PC-3 (cell line): ENCODE data around the gene NPBWR2. TPM values are rescaled to one million over a fixed set of nuclear protein-coding genes. Genes with fewer than 3 reads are reported as not detected.

Source experiments
- ATAC-seq: fragments of 200-7000 bp; cut with Tn5 transposase; 2 replicates; pipeline ENCODE4 v1.9.1; 2020; ENCODE audit warnings: mild to moderate bottlenecking, moderate library complexity
- BruUV-seq: library from RNA; stranded (reverse); fragments of 400-500 nt; replicated peaks from 2 replicates; lab custom pipeline; 2021; lab: Mats Ljungman, UMichigan
- CTCF ChIA-PET: fragments of 300-600 bp; sonication (Branson Sonifier 250); formaldehyde crosslinking; loops from one replicate; lab custom pipeline; 2022; ENCODE audit warnings: antibody characterized with exemption; lab: Charles Lee
- POLR2A ChIA-PET: fragments of 300-600 bp; sonication (Branson Sonifier 250); formaldehyde crosslinking; loops from one replicate; lab custom pipeline; 2022; ENCODE audit warnings: antibody characterized with exemption; ENCODE audit not compliant: unreplicated experiment; lab: Charles Lee
- DNase-seq: peaks from one replicate; pipeline ENCODE4 v3.0.0-alpha.2; 2015
- H2AFZ ChIP-seq: fragments of 300-600 bp; sonication (generic); 2 replicates; pipeline ENCODE4 v1.6.0; 2016; ENCODE audit warnings: antibody characterized with exemption, low read length
- H3F3A ChIP-seq: fragments of 300-600 bp; sonication (generic); one replicate; pipeline ENCODE4 v1.6.0; 2017; ENCODE audit warnings: antibody characterized with exemption, low read length, control low read depth, mild to moderate bottlenecking; ENCODE audit not compliant: unreplicated experiment
- H3K27ac ChIP-seq: fragments of 300-600 bp; sonication (generic); 2 replicates; pipeline ENCODE4 v1.5.1; 2016; ENCODE audit warnings: mild to moderate bottlenecking, low read length
- H3K27me3 ChIP-seq: fragments of 300-600 bp; sonication (generic); 2 replicates; pipeline ENCODE4 v1.6.1; 2016; ENCODE audit warnings: low read length, mixed read lengths
- H3K36me3 ChIP-seq: fragments of 300-600 bp; sonication (generic); 2 replicates; pipeline ENCODE4 v1.6.1; 2016; ENCODE audit warnings: low read depth, mixed run types, low read length, mixed read lengths
- H3K4me1 ChIP-seq: fragments of 300-600 bp; sonication (generic); 2 replicates; pipeline ENCODE4 v1.5.1; 2016; ENCODE audit warnings: low read length; ENCODE audit not compliant: insufficient read depth
- H3K4me2 ChIP-seq: fragments of 300-600 bp; sonication (generic); 2 replicates; pipeline ENCODE4 v1.6.0; 2016; ENCODE audit warnings: low read length
- H3K4me3 ChIP-seq: fragments of 300-600 bp; sonication (generic); 2 replicates; pipeline ENCODE4 v1.5.1; 2016; ENCODE audit warnings: mild to moderate bottlenecking, low read length, mixed read lengths
- H3K79me2 ChIP-seq: fragments of 300-600 bp; sonication (generic); 2 replicates; pipeline ENCODE4 v1.6.1; 2017; ENCODE audit warnings: low read length, mixed read lengths
- H3K9ac ChIP-seq: fragments of 300-600 bp; sonication (generic); 2 replicates; pipeline ENCODE4 v1.6.0; 2016; ENCODE audit warnings: mild to moderate bottlenecking, low read length
- H3K9me2 ChIP-seq: fragments of 300-600 bp; sonication (generic); replicated peaks from 2 replicates; pipeline ENCODE4 v1.6.1; 2016; ENCODE audit warnings: mixed run types, low read length, mixed read lengths
- H3K9me3 ChIP-seq: fragments of 300-600 bp; sonication (generic); 2 replicates; pipeline ENCODE4 v1.6.1; 2016; ENCODE audit warnings: low read length, mixed read lengths
- H4K20me1 ChIP-seq: fragments of 300-600 bp; sonication (generic); 2 replicates; pipeline ENCODE4 v1.6.1; 2016; ENCODE audit warnings: low read length, mixed read lengths
- EZH2 ChIP-seq: fragments of 300-600 bp; sonication (generic); IDR thresholded peaks from one replicate; pipeline ENCODE4 v1.6.1; 2017; ENCODE audit warnings: antibody characterized with exemption, mild to moderate bottlenecking, low read length; ENCODE audit not compliant: unreplicated experiment
- EZH2phosphoT487 ChIP-seq: fragments of 300-600 bp; sonication (generic); IDR thresholded peaks from 2 replicates; pipeline ENCODE4 v1.6.1; 2018; ENCODE audit warnings: mild to moderate bottlenecking, antibody characterized with exemption, low read length, borderline replicate concordance
- intact Hi-C: fragments of 100-400 bp; cut with micrococcal nuclease; formaldehyde crosslinking; loops from 2 replicates; pipeline ENCODE4 v1.9.0; 2023
- total RNA-seq: library from RNA; depleted of rRNA; stranded (reverse); fragments of >200 nt; gene quantifications from 2 replicates; pipeline ENCODE4 v1.2.3, GENCODE V29; 2014
- TF ChIP-seq, protein P1 (sequence below): fragments of 300-600 bp; sonication (generic); conservative IDR thresholded peaks from 2 replicates; pipeline ENCODE4 v1.5.1; 2017; ENCODE audit warnings: antibody characterized with exemption, low read depth, mild to moderate bottlenecking, low read length

Gene NPBWR2
- total RNA-seq, 1 experiment from 2014 or later: not detected

DNA sequence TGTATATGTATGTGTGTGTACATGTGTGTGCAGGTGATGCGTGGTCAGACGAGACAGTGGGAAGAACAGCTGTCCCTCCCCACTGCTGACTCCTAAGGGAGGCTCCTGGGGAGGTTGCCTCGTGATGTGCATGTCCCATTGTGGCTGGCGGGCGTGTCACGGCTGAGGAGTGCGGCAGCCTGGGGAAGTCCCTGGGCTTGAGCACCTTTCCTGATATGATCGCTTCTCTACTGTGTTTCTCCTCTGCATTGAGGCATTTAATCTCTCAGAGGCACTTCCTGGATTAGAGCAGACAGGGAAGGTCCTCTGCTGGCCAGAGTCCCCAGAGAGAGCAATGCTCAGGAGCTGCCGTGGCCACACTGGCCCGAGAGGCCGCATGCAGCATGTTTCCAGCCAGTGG lies 11.4 kb downstream of the NPBWR2 start:
- Histone ChIP-seq H3K9me3 (no peaks in the 10 kb centered on the region), H3K4me1 (no peaks in the 10 kb centered on the region), H3F3A (no peaks in the 10 kb centered on the region), H3K27me3 (no peaks in the 10 kb centered on the region), H3K27ac (no peak overlapping the region), H2AFZ (no peak overlapping the region), H4K20me1 (no peaks in the 10 kb centered on the region), H3K9ac (no peak overlapping the region), H3K79me2 (no peaks in the 10 kb centered on the region), H3K4me2 (no peak overlapping the region), H3K4me3 (no peak overlapping the region), H3K36me3 (no peaks in the 10 kb centered on the region), H3K9me2 (no peaks in the 10 kb centered on the region)
- ChIA-PET POLR2A (no interaction called here), CTCF (no interaction called here)
- TF ChIP-seq, protein P1, sequence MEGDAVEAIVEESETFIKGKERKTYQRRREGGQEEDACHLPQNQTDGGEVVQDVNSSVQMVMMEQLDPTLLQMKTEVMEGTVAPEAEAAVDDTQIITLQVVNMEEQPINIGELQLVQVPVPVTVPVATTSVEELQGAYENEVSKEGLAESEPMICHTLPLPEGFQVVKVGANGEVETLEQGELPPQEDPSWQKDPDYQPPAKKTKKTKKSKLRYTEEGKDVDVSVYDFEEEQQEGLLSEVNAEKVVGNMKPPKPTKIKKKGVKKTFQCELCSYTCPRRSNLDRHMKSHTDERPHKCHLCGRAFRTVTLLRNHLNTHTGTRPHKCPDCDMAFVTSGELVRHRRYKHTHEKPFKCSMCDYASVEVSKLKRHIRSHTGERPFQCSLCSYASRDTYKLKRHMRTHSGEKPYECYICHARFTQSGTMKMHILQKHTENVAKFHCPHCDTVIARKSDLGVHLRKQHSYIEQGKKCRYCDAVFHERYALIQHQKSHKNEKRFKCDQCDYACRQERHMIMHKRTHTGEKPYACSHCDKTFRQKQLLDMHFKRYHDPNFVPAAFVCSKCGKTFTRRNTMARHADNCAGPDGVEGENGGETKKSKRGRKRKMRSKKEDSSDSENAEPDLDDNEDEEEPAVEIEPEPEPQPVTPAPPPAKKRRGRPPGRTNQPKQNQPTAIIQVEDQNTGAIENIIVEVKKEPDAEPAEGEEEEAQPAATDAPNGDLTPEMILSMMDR: no peak
- TF ChIP-seq EZH2 (no peak), EZH2phosphoT487 (no peak)
- no peak for ATAC-seq
- intact Hi-C loops: no loop called here
- DNase-seq: no peak
- no TSS peak for BruUV-seq

DNA sequence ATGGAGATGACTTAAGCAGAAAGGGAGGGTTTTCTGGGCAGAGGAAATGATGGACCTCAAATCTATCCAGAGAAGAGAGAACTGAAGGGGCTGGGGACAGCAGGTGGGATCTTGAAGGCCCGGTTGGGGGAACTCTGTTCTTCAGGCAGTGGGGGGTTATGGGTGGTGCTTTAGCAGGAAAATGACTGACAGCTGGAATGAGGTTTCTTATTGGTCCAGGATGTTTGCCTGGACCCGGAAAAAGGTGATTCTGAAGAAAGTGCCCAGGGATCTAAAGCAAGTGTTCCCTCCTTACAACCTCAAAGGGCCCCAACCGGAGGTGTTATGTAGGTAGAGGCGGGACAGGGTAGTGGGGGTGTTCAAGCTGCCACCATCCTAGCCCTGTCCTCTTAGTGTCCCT lies 11.9 kb downstream of the NPBWR2 start:
- Histone ChIP-seq H2AFZ (no peak overlapping the region), H3K27me3 (no peaks in the 10 kb centered on the region), H4K20me1 (no peaks in the 10 kb centered on the region), H3K27ac (no peak overlapping the region), H3K9me3 (no peaks in the 10 kb centered on the region), H3K79me2 (no peaks in the 10 kb centered on the region), H3K36me3 (no peaks in the 10 kb centered on the region), H3F3A (no peaks in the 10 kb centered on the region), H3K9ac (no peak overlapping the region), H3K4me1 (no peaks in the 10 kb centered on the region), H3K4me3 (no peak overlapping the region), H3K9me2 (no peaks in the 10 kb centered on the region), H3K4me2 (no peak overlapping the region)
- intact Hi-C loops: no loop called here
- DNase-seq (no peak), ATAC-seq (no peak)
- TF ChIP-seq EZH2 (no peak), EZH2phosphoT487 (no peak)
- TF ChIP-seq, protein P1: no peak
- CTCF ChIA-PET: no interaction called here
- POLR2A ChIA-PET: no interaction called here
- BruUV-seq: no TSS peak

DNA sequence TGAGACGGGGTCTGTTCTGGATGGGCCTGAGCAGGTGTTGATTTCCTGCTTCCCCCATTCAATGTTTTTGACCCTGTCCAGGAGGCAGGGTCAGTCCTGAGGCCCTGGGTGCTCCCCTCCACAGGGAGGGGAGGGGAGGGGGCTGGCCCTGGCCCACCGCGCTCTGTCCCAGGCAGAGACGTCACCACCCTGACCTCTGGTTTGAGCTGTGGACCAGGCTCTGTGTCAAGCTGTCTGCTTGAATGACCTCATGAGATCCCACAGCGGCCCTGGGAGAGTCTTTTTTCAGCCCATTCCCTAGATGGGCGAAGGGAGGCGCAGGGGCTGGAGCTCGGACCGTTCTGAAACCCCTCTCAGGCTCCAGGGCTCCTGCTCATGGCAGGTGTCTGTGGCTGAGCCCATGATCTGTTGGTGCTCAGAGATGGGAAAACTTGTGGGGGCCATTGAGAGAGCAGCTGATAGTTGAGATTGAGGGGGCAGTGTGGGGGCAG lies 14.3 kb downstream of the NPBWR2 start:
- no peak overlapping the region for H3K4me2 ChIP-seq
- BruUV-seq: no TSS peak
- H2AFZ ChIP-seq: no peak overlapping the region
- H3K4me3 ChIP-seq: no peak overlapping the region
- POLR2A ChIA-PET: no interaction called here
- no peak for ATAC-seq
- no peaks in the 10 kb centered on the region for H3K79me2 ChIP-seq
- no peaks in the 10 kb centered on the region for H3K9me3 ChIP-seq
- no peaks in the 10 kb centered on the region for H4K20me1 ChIP-seq
- H3K9ac ChIP-seq: no peak overlapping the region
- H3K27me3 ChIP-seq: no peaks in the 10 kb centered on the region
- H3K36me3 ChIP-seq: no peaks in the 10 kb centered on the region
- no peak for DNase-seq
- no peak overlapping the region for H3K27ac ChIP-seq
- CTCF ChIA-PET: no interaction called here
- TF ChIP-seq EZH2phosphoT487 (no peak), EZH2 (no peak)
- TF ChIP-seq, protein P1: no peak
- H3K4me1 ChIP-seq: no peaks in the 10 kb centered on the region
- intact Hi-C loops: no loop called here
- no peaks in the 10 kb centered on the region for H3F3A ChIP-seq
- no peaks in the 10 kb centered on the region for H3K9me2 ChIP-seq
